AG09319 (cell line): Measurements from ENCODE around the gene ITGAD.
"Not testable (repeated sequence)": the region's sequence is repeated elsewhere in the genome, so short reads cannot be mapped to it uniquely, and the experiment has no call there.

Experiments
- DNase-seq: peaks from one replicate; pipeline ENCODE4 v3.0.0-alpha.2; 2010; ENCODE audit warnings: low read depth; ENCODE audit errors: extremely low read depth
- TF ChIP-seq, protein P1 (sequence below): IDR thresholded peaks from 2 replicates; pipeline ENCODE4 v1.5.1; 2011; ENCODE audit warnings: low read depth, mild to moderate bottlenecking, inconsistent platforms, low read length, moderate library complexity

The ITGAD gene

GRCh38 chr16:31436221-31437045 lies 43.3 kb downstream of the ITGAD start:
- TF ChIP-seq, protein P1, sequence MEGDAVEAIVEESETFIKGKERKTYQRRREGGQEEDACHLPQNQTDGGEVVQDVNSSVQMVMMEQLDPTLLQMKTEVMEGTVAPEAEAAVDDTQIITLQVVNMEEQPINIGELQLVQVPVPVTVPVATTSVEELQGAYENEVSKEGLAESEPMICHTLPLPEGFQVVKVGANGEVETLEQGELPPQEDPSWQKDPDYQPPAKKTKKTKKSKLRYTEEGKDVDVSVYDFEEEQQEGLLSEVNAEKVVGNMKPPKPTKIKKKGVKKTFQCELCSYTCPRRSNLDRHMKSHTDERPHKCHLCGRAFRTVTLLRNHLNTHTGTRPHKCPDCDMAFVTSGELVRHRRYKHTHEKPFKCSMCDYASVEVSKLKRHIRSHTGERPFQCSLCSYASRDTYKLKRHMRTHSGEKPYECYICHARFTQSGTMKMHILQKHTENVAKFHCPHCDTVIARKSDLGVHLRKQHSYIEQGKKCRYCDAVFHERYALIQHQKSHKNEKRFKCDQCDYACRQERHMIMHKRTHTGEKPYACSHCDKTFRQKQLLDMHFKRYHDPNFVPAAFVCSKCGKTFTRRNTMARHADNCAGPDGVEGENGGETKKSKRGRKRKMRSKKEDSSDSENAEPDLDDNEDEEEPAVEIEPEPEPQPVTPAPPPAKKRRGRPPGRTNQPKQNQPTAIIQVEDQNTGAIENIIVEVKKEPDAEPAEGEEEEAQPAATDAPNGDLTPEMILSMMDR, result no peak
- DNase-seq, result no peak

DNA sequence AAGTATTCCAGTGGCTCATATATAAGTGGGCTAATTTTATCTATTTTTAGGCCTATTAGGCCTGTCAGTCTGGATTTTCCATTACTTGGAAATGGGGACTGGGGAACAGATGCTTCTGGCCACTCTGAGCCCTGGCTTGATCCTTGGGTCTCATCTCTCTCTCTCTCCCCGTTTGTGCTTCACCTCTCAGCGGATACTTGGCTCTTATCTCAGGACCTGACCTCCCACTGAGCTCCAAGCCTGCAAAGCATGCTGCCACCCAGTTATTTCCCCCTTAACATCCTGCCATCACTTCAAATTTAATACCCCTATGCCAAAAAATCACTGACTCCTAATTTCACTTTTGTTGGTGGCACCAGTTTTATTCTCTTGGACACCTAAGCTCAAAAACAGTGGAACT lies 45.3 kb downstream of the ITGAD start:
- DNase-seq, result no peak
- TF ChIP-seq, protein P1, result no peak

DNA sequence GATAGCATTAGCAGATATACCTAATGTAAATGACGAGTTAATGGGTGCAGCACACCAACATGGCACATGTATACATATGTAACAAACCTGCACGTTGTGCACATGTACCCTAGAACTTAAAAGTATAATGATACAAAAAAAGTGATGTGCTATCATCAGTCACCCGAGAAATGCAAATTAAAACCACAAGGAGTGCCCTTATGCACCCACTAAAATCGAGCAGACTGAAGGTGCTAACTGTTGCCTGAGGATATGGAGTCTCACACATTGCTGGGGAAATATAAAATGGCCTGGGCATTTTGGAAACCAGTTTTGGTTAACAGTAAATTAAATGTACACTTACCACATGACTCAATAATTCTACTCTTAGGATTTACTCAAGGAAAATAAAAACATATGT lies 45.9 kb downstream of the ITGAD start:
- DNase-seq, result not testable (repeated sequence)

DNA sequence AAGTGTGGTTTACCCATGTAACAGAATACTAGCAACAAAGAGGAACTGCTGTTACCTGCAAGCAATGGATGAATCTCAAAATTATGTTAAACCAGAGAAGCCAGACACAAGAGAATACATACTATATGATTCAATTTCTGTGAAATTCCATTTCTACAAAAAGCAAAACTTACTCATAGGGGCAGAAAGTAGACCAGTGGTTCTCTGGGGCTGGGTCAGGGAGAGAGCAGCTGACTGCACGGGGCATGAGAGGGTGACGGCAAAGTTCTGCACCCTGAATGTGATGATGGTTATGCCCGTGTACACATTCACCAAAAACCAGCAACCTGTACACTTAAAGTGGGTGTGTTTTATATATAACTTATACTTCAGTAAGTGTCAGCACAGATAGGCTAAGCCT lies 46.4 kb downstream of the ITGAD start:
- DNase-seq, result no peak
- TF ChIP-seq, protein P1, result no peak

- DNase-seq, result no peak
- TF ChIP-seq, protein P1, result no peak
These were observed 47.5 kb downstream of the ITGAD start for GRCh38 chr16:31440516-31441184.

DNA sequence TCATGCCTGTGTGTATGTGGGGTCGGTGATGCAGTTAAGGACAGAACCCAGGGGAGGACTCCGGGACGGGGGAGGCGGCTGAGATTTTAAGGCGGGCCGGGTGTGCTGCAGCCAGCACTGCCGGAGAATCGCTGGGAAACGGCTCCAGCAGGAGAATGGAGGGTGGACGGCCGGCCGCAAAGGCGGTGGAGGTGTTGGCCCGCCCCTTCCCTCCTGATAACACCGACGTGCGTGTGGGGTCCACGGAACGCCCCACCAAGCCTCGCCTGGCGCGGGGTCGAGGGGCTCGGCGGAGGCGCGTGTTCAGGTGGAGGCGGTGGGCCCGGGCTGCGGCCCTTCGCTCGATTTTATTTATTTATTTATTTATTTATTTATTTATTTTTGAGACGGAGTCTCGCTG lies 48.8 kb downstream of the ITGAD start:
- no peak for DNase-seq
- TF ChIP-seq, protein P1, result no peak

- not testable (repeated sequence) for DNase-seq
These were observed 52.8 kb downstream of the ITGAD start for GRCh38 chr16:31445931-31446330.

DNA sequence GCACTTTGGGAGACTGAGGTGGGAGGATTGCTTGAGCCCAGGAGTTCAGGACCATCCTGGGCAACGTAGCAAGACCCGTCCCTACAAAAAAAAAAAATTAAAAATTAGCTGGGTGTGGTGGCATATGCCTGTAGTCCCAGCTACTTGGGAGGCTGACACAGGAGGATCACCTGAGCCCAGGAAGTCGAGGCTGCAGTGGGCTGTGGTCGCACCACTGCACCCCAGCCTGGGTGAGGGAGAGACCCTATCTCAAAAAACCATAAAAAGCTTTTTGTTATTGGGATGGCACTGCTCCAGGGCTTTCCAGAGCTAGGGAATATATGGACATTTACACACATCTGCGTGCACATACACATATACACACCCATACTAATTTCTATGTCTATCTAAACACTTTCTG lies 58.1 kb downstream of the ITGAD start:
- no peak for DNase-seq
- TF ChIP-seq, protein P1, result no peak
